Naive thymus-derived CD4-positive, alpha-beta T cell (primary cell): Measurements from ENCODE around the gene C13orf46. TPM values are rescaled to one million over a fixed set of nuclear protein-coding genes. Genes with fewer than 3 reads are reported as not detected.
A peak's percentile ranks its signal among the peaks of the same experiment; 100 is the strongest.

Experiments
- ATAC-seq: fragments of 150-1000 bp; cut with Tn5 transposase; 2 replicates; pipeline ENCODE4 v1.10.0; 2021; ENCODE audit warnings: mild to moderate bottlenecking, moderate library complexity
- CTCF ChIA-PET: fragments of 350-600 bp; sonication (Branson Sonifier 250); formaldehyde crosslinking; loops from one replicate; lab custom pipeline; 2021; ENCODE audit warnings: antibody characterized with exemption; lab: Charles Lee
- POLR2A ChIA-PET: fragments of 350-600 bp; sonication (Branson Sonifier 250); formaldehyde crosslinking; loops from one replicate; lab custom pipeline; 2021; ENCODE audit warnings: antibody characterized with exemption, inconsistent platforms; lab: Charles Lee
- DNase-seq, 9 donors: peaks; one replicate each; pipeline versions ENCODE4 v3.0.0 to v3.0.0-alpha.2; 2020 to 2022; ENCODE audit warnings: mixed read lengths in 1 of 9
- H3K27ac ChIP-seq: one replicate; pipeline ENCODE4 v1.7.0; 2013; ENCODE audit warnings: mild to moderate bottlenecking, low read depth, low read length, moderate library complexity
- H3K27me3 ChIP-seq, 2 donors: one replicate each; pipeline ENCODE4 v1.7.0; 2013; ENCODE audit warnings: low read length in 2 of 2, mild to moderate bottlenecking in 2 of 2, moderate library complexity in 2 of 2; ENCODE audit not compliant: control insufficient read depth in 2 of 2, insufficient read depth in 2 of 2
- H3K36me3 ChIP-seq, 3 experiments: 1 replicate in 2 of 3; 2 replicates in 1 of 3; pipeline ENCODE4 v1.7.0; 2013; ENCODE audit warnings: low read length in 3 of 3, mild to moderate bottlenecking in 3 of 3, moderate library complexity in 1 of 3; ENCODE audit not compliant: insufficient read depth in 3 of 3, control insufficient read depth in 2 of 3
- H3K4me1 ChIP-seq, 2 donors: one replicate each; pipeline ENCODE4 v1.7.0; 2013; ENCODE audit warnings: low read length in 2 of 2, mild to moderate bottlenecking in 2 of 2, moderate library complexity in 1 of 2; ENCODE audit not compliant: control insufficient read depth in 2 of 2, insufficient read depth in 2 of 2
- H3K4me3 ChIP-seq: 2 replicates; pipeline ENCODE4 v1.7.0; 2013; ENCODE audit warnings: mild to moderate bottlenecking, low read length
- H3K9me3 ChIP-seq, 3 experiments: 1 replicate in 2 of 3; 2 replicates in 1 of 3; pipeline ENCODE4 v1.7.0; 2013; ENCODE audit warnings: low read length in 3 of 3; ENCODE audit not compliant: control insufficient read depth in 2 of 3
- H3K27ac Mint-ChIP-seq, 9 donors: one replicate each; pipeline ENCODE4 v1.8.0; 2020 to 2022; ENCODE audit warnings: mixed read lengths in 9 of 9, mild to moderate bottlenecking in 8 of 9, moderate library complexity in 5 of 9, inconsistent platforms in 2 of 9
- H3K27me3 Mint-ChIP-seq, 5 donors: one replicate each; pipeline ENCODE4 v1.8.0; 2021 to 2022; ENCODE audit warnings: mixed read lengths in 5 of 5, mild to moderate bottlenecking in 1 of 5
- H3K36me3 Mint-ChIP-seq, 5 donors: one replicate each; pipeline ENCODE4 v1.8.0; 2020 to 2022; ENCODE audit warnings: mixed read lengths in 5 of 5, mild to moderate bottlenecking in 3 of 5, inconsistent platforms in 1 of 5
- H3K4me1 Mint-ChIP-seq, 7 donors: one replicate each; pipeline ENCODE4 v1.8.0; 2020 to 2022; ENCODE audit warnings: mixed read lengths in 7 of 7, mild to moderate bottlenecking in 3 of 7, inconsistent platforms in 1 of 7
- H3K4me3 Mint-ChIP-seq, 10 donors: one replicate each; pipeline ENCODE4 v1.8.0; 2020 to 2022; ENCODE audit warnings: mild to moderate bottlenecking in 10 of 10, mixed read lengths in 10 of 10, moderate library complexity in 6 of 10, inconsistent platforms in 2 of 10
- H3K9me3 Mint-ChIP-seq, 11 donors: one replicate each; pipeline ENCODE4 v1.8.0; 2020 to 2022; ENCODE audit warnings: mixed read lengths in 11 of 11, mild to moderate bottlenecking in 4 of 11, inconsistent platforms in 1 of 11, moderate library complexity in 1 of 11
- intact Hi-C, 2 donors: fragments of 100-400 bp; cut with micrococcal nuclease; formaldehyde crosslinking; loops; one replicate each; pipeline ENCODE4 v1.15.1; 2023
- polyA plus RNA-seq, 2 donors: library from polyadenylated mRNA; unstranded; fragments of 300-500 nt; fragmentation: Illumina TruSeq; gene quantifications; one replicate each; pipeline ENCODE4 v1.2.3, GENCODE V29; 2021
- total RNA-seq, 6 experiments: library from RNA in 5 of 6; stranded (reverse) in 5 of 6; gene quantifications; 1 replicate in 5 of 6; 2 replicates in 1 of 6; pipeline ENCODE4 v1.2.3 and lab custom pipeline; 2021 to 2026

C13orf46 gene
- total and polyA plus RNA-seq, 7 experiments from 2014 or later = 1.3 to 27.0 (median 16.9) TPM

GRCh38 chr13:113917594-113918371 is 56.1 kb downstream of the C13orf46 start:
- Histone ChIP-seq H3K36me3 (no peaks in the 10 kb centered on the region), H3K4me3 (no peak overlapping the region), H3K27me3 (peaks cover 0 to 3% of the 10 kb centered on the region in 2 donors), H3K4me1 (no peaks in the 10 kb centered on the region), H3K9me3 (peaks cover 0 to 6% (median 0%) of the 10 kb centered on the region in 3 experiments), H3K27ac (no peak overlapping the region)
- peak in 1 of 9 donors; percentile 6 for DNase-seq
- peaks cover 0 to 20% (median 5%) of the 10 kb centered on the region in 5 donors for H3K36me3 Mint-ChIP-seq
- intact Hi-C loops = no loop called here
- H3K27ac Mint-ChIP-seq = no peak overlapping the region
- ATAC-seq = no peak
- no peak overlapping the region for H3K4me3 Mint-ChIP-seq
- ChIA-PET POLR2A (no interaction called here), CTCF (no interaction called here)
- peaks cover 10 to 36% (median 30%) of the 10 kb centered on the region in 5 donors for H3K27me3 Mint-ChIP-seq
- H3K4me1 Mint-ChIP-seq = peaks cover 0 to 5% (median 0%) of the 10 kb centered on the region in 7 donors
- peaks cover 0 to 22% (median 8%) of the 10 kb centered on the region in 11 donors for H3K9me3 Mint-ChIP-seq

- no peak for ATAC-seq
- peaks cover 0 to 24% (median 11%) of the 10 kb centered on the region in 5 donors for H3K36me3 Mint-ChIP-seq
- DNase-seq = no peak
- no peak overlapping the region for H3K4me3 Mint-ChIP-seq
- peaks cover 0 to 6% (median 0%) of the 10 kb centered on the region in 3 experiments for H3K9me3 ChIP-seq
- intact Hi-C loops = no loop called here
- peaks cover 0 to 5% (median 0%) of the 10 kb centered on the region in 7 donors for H3K4me1 Mint-ChIP-seq
- peaks cover 0 to 9% of the 10 kb centered on the region in 2 donors for H3K27me3 ChIP-seq
- H3K27ac Mint-ChIP-seq = no peak overlapping the region
- H3K4me1 ChIP-seq = no peaks in the 10 kb centered on the region
- no peak overlapping the region for H3K4me3 ChIP-seq
- H3K27ac ChIP-seq = no peak overlapping the region
- ChIA-PET POLR2A (no interaction called here), CTCF (no interaction called here)
- H3K36me3 ChIP-seq = no peaks in the 10 kb centered on the region
- peaks cover 5 to 22% (median 9%) of the 10 kb centered on the region in 11 donors for H3K9me3 Mint-ChIP-seq
- H3K27me3 Mint-ChIP-seq = peaks cover 15 to 43% (median 37%) of the 10 kb centered on the region in 5 donors
Measured at GRCh38 chr13:113917096-113917495, 56.8 kb downstream of the C13orf46 start.

- ATAC-seq (peak; percentile 24), DNase-seq (no peak)
- peaks cover 0 to 5% (median 0%) of the 10 kb centered on the region in 7 donors for H3K4me1 Mint-ChIP-seq
- H3K36me3 Mint-ChIP-seq = peaks cover 0 to 18% (median 12%) of the 10 kb centered on the region in 5 donors
- H3K27me3 Mint-ChIP-seq = peaks cover 19 to 43% (median 33%) of the 10 kb centered on the region in 5 donors
- H3K9me3 ChIP-seq = peaks cover 0 to 3% (median 0%) of the 10 kb centered on the region in 3 experiments
- POLR2A ChIA-PET = no interaction called here
- intact Hi-C loops = no loop called here
- H3K4me3 ChIP-seq = no peak overlapping the region
- H3K27ac ChIP-seq = no peak overlapping the region
- no peaks in the 10 kb centered on the region for H3K36me3 ChIP-seq
- H3K9me3 Mint-ChIP-seq = peaks cover 0 to 15% (median 7%) of the 10 kb centered on the region in 11 donors
- H3K4me3 Mint-ChIP-seq = no peak overlapping the region
- CTCF ChIA-PET = no interaction called here
- no peaks in the 10 kb centered on the region for H3K4me1 ChIP-seq
- H3K27me3 ChIP-seq = peaks cover 0 to 9% of the 10 kb centered on the region in 2 donors
- H3K27ac Mint-ChIP-seq = peak overlapping the region in 1 of 9 donors; percentile 6
Measured at GRCh38 chr13:113916330-113916815, 57.5 kb downstream of the C13orf46 start.

GRCh38 chr13:113915786-113916329 is 58.0 kb downstream of the C13orf46 start:
- no peak overlapping the region for H3K4me3 ChIP-seq
- H3K4me1 ChIP-seq = no peaks in the 10 kb centered on the region
- ATAC-seq (no peak), DNase-seq (no peak)
- Mint-ChIP-seq H3K4me3 (no peak overlapping the region), H3K4me1 (peaks cover 0 to 5% (median 0%) of the 10 kb centered on the region in 7 donors), H3K36me3 (peaks cover 0 to 14% (median 11%) of the 10 kb centered on the region in 5 donors), H3K27me3 (peaks cover 24 to 45% (median 35%) of the 10 kb centered on the region in 5 donors), H3K9me3 (peaks cover 0 to 16% (median 5%) of the 10 kb centered on the region in 11 donors), H3K27ac (no peak overlapping the region)
- CTCF ChIA-PET = no interaction called here
- no peaks in the 10 kb centered on the region for H3K36me3 ChIP-seq
- POLR2A ChIA-PET = no interaction called here
- H3K9me3 ChIP-seq = peaks cover 0 to 1% (median 0%) of the 10 kb centered on the region in 3 experiments
- peaks cover 0 to 12% of the 10 kb centered on the region in 2 donors for H3K27me3 ChIP-seq
- H3K27ac ChIP-seq = no peak overlapping the region
- intact Hi-C loops = no loop called here

- intact Hi-C loops = no loop called here
- no peak overlapping the region for H3K4me3 ChIP-seq
- no peaks in the 10 kb centered on the region for H3K4me1 ChIP-seq
- no peak overlapping the region for H3K4me3 Mint-ChIP-seq
- H3K9me3 ChIP-seq = no peaks in the 10 kb centered on the region
- peaks cover 0 to 12% of the 10 kb centered on the region in 2 donors for H3K27me3 ChIP-seq
- H3K27ac Mint-ChIP-seq = no peak overlapping the region
- POLR2A ChIA-PET = no interaction called here
- no peak for DNase-seq
- CTCF ChIA-PET = no interaction called here
- no peak overlapping the region for H3K27ac ChIP-seq
- peaks cover 0 to 5% (median 0%) of the 10 kb centered on the region in 7 donors for H3K4me1 Mint-ChIP-seq
- ATAC-seq = no peak
- peaks cover 30 to 50% (median 42%) of the 10 kb centered on the region in 5 donors for H3K27me3 Mint-ChIP-seq
- H3K36me3 ChIP-seq = no peaks in the 10 kb centered on the region
- peaks cover 0 to 14% (median 11%) of the 10 kb centered on the region in 5 donors for H3K36me3 Mint-ChIP-seq
- H3K9me3 Mint-ChIP-seq = peaks cover 0 to 13% (median 5%) of the 10 kb centered on the region in 11 donors
Measured at GRCh38 chr13:113915012-113915763, 58.7 kb downstream of the C13orf46 start.

- Mint-ChIP-seq H3K36me3 (peaks cover 0 to 14% (median 11%) of the 10 kb centered on the region in 5 donors), H3K27me3 (peaks cover 38 to 57% (median 44%) of the 10 kb centered on the region in 5 donors), H3K4me3 (no peak overlapping the region), H3K4me1 (peaks cover 0 to 5% (median 0%) of the 10 kb centered on the region in 7 donors), H3K9me3 (peaks cover 0 to 13% (median 5%) of the 10 kb centered on the region in 11 donors), H3K27ac (no peak overlapping the region)
- H3K27me3 ChIP-seq = peaks cover 0 to 12% of the 10 kb centered on the region in 2 donors
- H3K27ac ChIP-seq = no peak overlapping the region
- ATAC-seq (no peak), DNase-seq (no peak)
- ChIA-PET POLR2A (no interaction called here), CTCF (no interaction called here)
- intact Hi-C loops = no loop called here
- no peak overlapping the region for H3K4me3 ChIP-seq
- no peaks in the 10 kb centered on the region for H3K36me3 ChIP-seq
- H3K4me1 ChIP-seq = no peaks in the 10 kb centered on the region
- H3K9me3 ChIP-seq = no peaks in the 10 kb centered on the region
Measured at GRCh38 chr13:113914333-113915011, 59.4 kb downstream of the C13orf46 start.
